ENCODE measurements around the gene SSBP1. TPM values are rescaled to one million over a fixed set of nuclear protein-coding genes. Genes with fewer than 3 reads are reported as not detected.

The SSBP1 gene
- total RNA-seq, 2 experiments from 2014 or later: 108 to 116 TPM

DNA sequence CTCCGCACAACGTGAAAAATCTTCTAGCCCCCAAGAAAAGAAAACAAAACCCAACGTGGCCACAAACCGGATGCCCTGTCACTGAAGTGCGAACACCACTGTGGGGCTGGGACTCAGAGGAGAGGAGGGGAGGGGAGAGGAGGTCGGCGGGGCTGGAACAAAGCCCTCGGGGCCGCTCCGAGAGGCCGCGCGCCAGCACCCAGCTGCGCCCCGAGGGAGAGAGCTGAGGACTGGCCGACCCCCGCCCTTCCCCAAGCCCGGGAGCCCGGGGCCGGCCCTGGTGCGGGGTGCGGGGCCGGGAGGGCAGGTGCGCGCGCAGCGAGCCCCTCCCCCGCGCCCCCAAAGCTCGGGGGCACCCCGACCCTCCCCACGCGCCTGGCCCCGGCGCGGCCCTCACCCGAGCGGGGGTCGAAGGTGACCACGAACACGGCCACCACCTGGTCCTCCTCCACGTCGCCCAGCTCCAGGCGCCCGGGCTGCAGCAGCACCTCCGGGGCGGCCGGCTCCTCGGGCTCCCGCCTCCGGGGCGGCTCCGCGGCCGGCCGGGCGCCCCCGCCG is 36.6 kb upstream of the SSBP1 start:
- H3K4me1 Mint-ChIP-seq (ENCODE audit: low read depth): peaks cover 54% of the 10 kb centered on the region
- H3K4me1 ChIP-seq (ENCODE audit: insufficient read depth, low read length): peaks cover 34% of the 10 kb centered on the region
- TF ChIP-seq, protein P1, sequence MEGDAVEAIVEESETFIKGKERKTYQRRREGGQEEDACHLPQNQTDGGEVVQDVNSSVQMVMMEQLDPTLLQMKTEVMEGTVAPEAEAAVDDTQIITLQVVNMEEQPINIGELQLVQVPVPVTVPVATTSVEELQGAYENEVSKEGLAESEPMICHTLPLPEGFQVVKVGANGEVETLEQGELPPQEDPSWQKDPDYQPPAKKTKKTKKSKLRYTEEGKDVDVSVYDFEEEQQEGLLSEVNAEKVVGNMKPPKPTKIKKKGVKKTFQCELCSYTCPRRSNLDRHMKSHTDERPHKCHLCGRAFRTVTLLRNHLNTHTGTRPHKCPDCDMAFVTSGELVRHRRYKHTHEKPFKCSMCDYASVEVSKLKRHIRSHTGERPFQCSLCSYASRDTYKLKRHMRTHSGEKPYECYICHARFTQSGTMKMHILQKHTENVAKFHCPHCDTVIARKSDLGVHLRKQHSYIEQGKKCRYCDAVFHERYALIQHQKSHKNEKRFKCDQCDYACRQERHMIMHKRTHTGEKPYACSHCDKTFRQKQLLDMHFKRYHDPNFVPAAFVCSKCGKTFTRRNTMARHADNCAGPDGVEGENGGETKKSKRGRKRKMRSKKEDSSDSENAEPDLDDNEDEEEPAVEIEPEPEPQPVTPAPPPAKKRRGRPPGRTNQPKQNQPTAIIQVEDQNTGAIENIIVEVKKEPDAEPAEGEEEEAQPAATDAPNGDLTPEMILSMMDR (IDR thresholded peaks at IDR 0.05): no peak
- ChIA-PET CTCF (interaction anchor here (0.9 to 4.5 kb wide), 3 partner anchors 12 to 44 kb away, joined by 3 to 38 read pairs (median 3); partner anchors contain the start of gene SSBP1), POLR2A (interaction anchor here (0.8 to 4.9 kb wide), 19 partner anchors 8 to 1028 kb away, joined by 3 to 103 read pairs (median 3); partner anchors contain the start of genes ADCK2, MRPS33 and SSBP1)
- intact Hi-C loops (cut with DNase I, micrococcal nuclease): loop anchor here (1.0 to 2.0 kb wide), 3 partner anchors 37 to 47 kb away; partner anchors contain the start of gene SSBP1 (in 2 of the 2)
- no peaks in the 10 kb centered on the region for H3K9me3 ChIP-seq (ENCODE audit: control insufficient read depth in 1 of 2, insufficient read depth in 1 of 2, low read length in 2 of 2)
- H3K27me3 ChIP-seq (ENCODE audit: control insufficient read depth in 1 of 2, insufficient read depth in 2 of 2, low read length in 2 of 2): no peaks in the 10 kb centered on the region
- peak overlapping the region in 1 of 2 donors; percentile 76 for H3K27ac ChIP-seq (ENCODE audit: low read depth in 1 of 2, low read length in 2 of 2)
- ATAC-seq (ENCODE audit: poor library complexity) (peak; percentile 82), DNase-seq (peak; percentile 47 to 89 (median 64))
- no peaks in the 10 kb centered on the region for H3K36me3 ChIP-seq (ENCODE audit: insufficient read depth, low read length)
- peak overlapping the region; percentile 90 for H3K27ac Mint-ChIP-seq
- peak overlapping the region; percentile 96 for H3K4me3 Mint-ChIP-seq
- no peaks in the 10 kb centered on the region for H3K27me3 Mint-ChIP-seq
- peak overlapping the region; percentile 68 for H3K4me3 ChIP-seq (ENCODE audit: low read length)
- H3K9me3 Mint-ChIP-seq: no peaks in the 10 kb centered on the region
- H3K36me3 Mint-ChIP-seq (ENCODE audit: low read depth): peaks cover 8% of the 10 kb centered on the region

GRCh38 chr7:141702047-141702567 is 36.1 kb upstream of the SSBP1 start, which contains the start of gene DENND11:
Gene DENND11, minus strand, starts transcription at chr7:141702166. Its CDS starts 13 bp downstream, at chr7:141702153.
- H3K4me3 ChIP-seq (ENCODE audit: low read length): peak within 1 kb of the TSS; percentile 68
- peaks cover 29% of the 10 kb centered on the region for H3K4me1 ChIP-seq (ENCODE audit: insufficient read depth, low read length)
- no peaks in the 10 kb centered on the region for H3K27me3 ChIP-seq (ENCODE audit: control insufficient read depth in 1 of 2, insufficient read depth in 2 of 2, low read length in 2 of 2)
- no peaks in the 10 kb centered on the region for H3K9me3 ChIP-seq (ENCODE audit: control insufficient read depth in 1 of 2, insufficient read depth in 1 of 2, low read length in 2 of 2)
- POLR2A ChIA-PET: interaction anchor here (0.7 to 4.9 kb wide), 18 partner anchors 9 to 1029 kb away, joined by 3 to 103 read pairs (median 3); partner anchors contain the start of genes ADCK2, MRPS33 and SSBP1
- H3K4me3 Mint-ChIP-seq: peak within 1 kb of the TSS; percentile 96
- intact Hi-C loops (cut with DNase I, micrococcal nuclease): loop anchor here in 1 of 2 experiments (2.0 kb wide), 1 partner anchor 47 kb away; no protein-coding TSS in a partner anchor
- H3K27ac ChIP-seq (ENCODE audit: low read depth in 1 of 2, low read length in 2 of 2): peak within 1 kb of the TSS; percentile 37 to 76
- ATAC-seq (ENCODE audit: poor library complexity) (peak; percentile 77), DNase-seq (peak; percentile 12 to 88 (median 49))
- peaks cover 49% of the 10 kb centered on the region for H3K4me1 Mint-ChIP-seq (ENCODE audit: low read depth)
- CTCF ChIA-PET: interaction anchor here (1.0 to 4.5 kb wide), 3 partner anchors 11 to 48 kb away, joined by 3 to 38 read pairs (median 6); partner anchors contain the start of gene SSBP1
- H3K36me3 ChIP-seq (ENCODE audit: insufficient read depth, low read length): no peaks in the 10 kb centered on the region
- peaks cover 8% of the 10 kb centered on the region for H3K36me3 Mint-ChIP-seq (ENCODE audit: low read depth)
- peak within 1 kb of the TSS; percentile 90 for H3K27ac Mint-ChIP-seq
- H3K9me3 Mint-ChIP-seq: no peaks in the 10 kb centered on the region
- TF ChIP-seq, protein P1 (IDR thresholded peaks at IDR 0.05): no peak
- no peaks in the 10 kb centered on the region for H3K27me3 Mint-ChIP-seq

DNA sequence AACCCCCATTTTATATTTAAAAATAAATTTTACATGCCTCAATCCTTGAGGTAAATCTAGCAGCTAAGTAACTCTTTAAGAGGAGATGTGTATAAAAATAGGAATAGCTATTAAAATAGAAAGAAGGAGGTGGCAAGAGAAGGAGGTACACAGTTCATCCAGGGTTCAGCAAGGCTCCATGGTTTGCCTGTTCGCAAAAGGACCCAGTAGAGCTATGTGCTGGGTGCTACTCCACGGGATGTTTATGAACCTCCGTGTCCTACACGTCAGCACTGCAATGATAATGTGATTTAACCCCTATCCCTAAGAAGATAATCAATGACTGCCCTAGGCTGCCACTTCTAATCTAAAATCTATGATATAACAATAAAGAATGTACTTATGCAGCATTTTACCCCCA is 35.3 kb upstream of the SSBP1 start:
- no peaks in the 10 kb centered on the region for H3K27me3 ChIP-seq (ENCODE audit: control insufficient read depth in 1 of 2, insufficient read depth in 2 of 2, low read length in 2 of 2)
- Mint-ChIP-seq H3K4me3 (peak overlapping the region; percentile 92), H3K4me1 (ENCODE audit: low read depth) (peaks cover 41% of the 10 kb centered on the region), H3K27ac (peak overlapping the region; percentile 82), H3K27me3 (no peaks in the 10 kb centered on the region), H3K9me3 (no peaks in the 10 kb centered on the region), H3K36me3 (ENCODE audit: low read depth) (peaks cover 8% of the 10 kb centered on the region)
- ATAC-seq (ENCODE audit: poor library complexity) (no peak), DNase-seq (no peak)
- intact Hi-C loops (cut with DNase I, micrococcal nuclease): loop anchor here in 1 of 2 experiments (2.0 kb wide), 1 partner anchor 48 kb away; no protein-coding TSS in a partner anchor
- H3K9me3 ChIP-seq (ENCODE audit: control insufficient read depth in 1 of 2, insufficient read depth in 1 of 2, low read length in 2 of 2): no peaks in the 10 kb centered on the region
- H3K27ac ChIP-seq (ENCODE audit: low read depth in 1 of 2, low read length in 2 of 2): no peak overlapping the region
- POLR2A ChIA-PET: interaction anchor here (0.7 to 4.9 kb wide), 7 partner anchors 10 to 688 kb away, joined by 3 to 103 read pairs (median 3); partner anchors contain the start of genes MRPS33 and SSBP1
- CTCF ChIA-PET: interaction anchor here (1.0 to 4.5 kb wide), 3 partner anchors 11 to 48 kb away, joined by 3 to 38 read pairs (median 6); partner anchors contain the start of gene SSBP1
- peaks cover 27% of the 10 kb centered on the region for H3K4me1 ChIP-seq (ENCODE audit: insufficient read depth, low read length)
- H3K4me3 ChIP-seq (ENCODE audit: low read length): no peak overlapping the region
- TF ChIP-seq, protein P1 (IDR thresholded peaks at IDR 0.05): no peak
- no peaks in the 10 kb centered on the region for H3K36me3 ChIP-seq (ENCODE audit: insufficient read depth, low read length)
